Measurements from ENCODE around the gene EXOC6B. TPM values are rescaled to one million over a fixed set of nuclear protein-coding genes. Genes with fewer than 3 reads are reported as not detected.

The EXOC6B gene
- total and polyA plus RNA-seq, 7 donors: 4.4 to 26.8 (median 14.1) TPM

DNA sequence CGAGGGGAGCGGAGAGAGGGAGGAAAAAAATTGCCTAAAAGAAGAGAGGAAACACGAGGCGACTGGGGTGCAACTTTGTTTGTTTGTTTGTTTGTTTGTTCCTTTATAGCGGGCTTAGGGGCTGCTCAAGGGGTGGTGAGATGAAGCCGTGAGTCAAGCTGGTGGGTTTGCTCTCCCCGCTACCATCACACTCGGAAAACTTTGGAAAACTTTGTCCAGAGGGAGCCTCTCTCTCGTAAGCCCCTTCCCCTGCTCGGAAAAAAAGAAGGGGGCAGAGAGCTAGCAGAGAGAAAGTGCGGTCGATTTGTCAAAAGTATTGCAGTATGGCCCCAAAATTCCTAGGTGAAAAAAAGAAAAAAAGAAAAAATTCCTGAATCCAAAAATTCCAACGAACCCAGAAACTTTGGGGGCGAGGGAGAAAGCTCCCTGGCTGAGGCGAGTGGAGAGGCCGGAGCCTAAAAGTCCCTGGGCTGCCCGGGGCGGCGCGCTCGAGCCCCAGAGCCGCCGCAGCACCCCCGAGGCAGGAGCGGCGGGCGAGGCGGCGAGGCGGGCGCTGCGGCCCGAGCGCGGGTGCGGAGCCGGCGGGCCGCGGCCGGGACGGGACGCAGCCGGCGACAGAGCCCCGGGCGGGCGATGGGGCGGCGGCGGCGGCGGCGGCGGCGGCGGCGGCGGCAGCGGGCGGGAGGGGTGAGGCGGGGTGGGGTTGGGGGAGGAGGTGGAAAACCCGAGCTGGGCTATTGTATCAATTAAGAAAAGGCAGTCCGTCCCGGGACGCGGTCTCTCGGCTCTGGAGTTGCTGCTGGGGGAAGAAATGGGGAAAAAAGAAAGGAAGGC lies 677.6 kb downstream of the EXOC6B start:
- 1% methylated on average over 37 to 68 of the region's 68 CpGs for WGBS, 3 donors
- Histone ChIP-seq H3K27me3 (ENCODE audit: insufficient read depth in 3 of 3, low read length in 2 of 3) (peaks cover 0 to 57% (median 22%) of the 10 kb centered on the region in 3 donors), H3K27ac (no peak overlapping the region), H3K4me3 (peak overlapping the region; percentile 73), H3K4me1 (peaks cover 55% of the 10 kb centered on the region), H3K9me3 (no peaks in the 10 kb centered on the region), H3K36me3 (ENCODE audit: insufficient read depth in 1 of 2, low read depth in 1 of 2) (no peaks in the 10 kb centered on the region)
- ATAC-seq (no peak), DNase-seq (peak in 1 of 2 donors; percentile 50)
- intact Hi-C loops (cut with DNase I): no loop called here
- TF ChIP-seq, protein P1, sequence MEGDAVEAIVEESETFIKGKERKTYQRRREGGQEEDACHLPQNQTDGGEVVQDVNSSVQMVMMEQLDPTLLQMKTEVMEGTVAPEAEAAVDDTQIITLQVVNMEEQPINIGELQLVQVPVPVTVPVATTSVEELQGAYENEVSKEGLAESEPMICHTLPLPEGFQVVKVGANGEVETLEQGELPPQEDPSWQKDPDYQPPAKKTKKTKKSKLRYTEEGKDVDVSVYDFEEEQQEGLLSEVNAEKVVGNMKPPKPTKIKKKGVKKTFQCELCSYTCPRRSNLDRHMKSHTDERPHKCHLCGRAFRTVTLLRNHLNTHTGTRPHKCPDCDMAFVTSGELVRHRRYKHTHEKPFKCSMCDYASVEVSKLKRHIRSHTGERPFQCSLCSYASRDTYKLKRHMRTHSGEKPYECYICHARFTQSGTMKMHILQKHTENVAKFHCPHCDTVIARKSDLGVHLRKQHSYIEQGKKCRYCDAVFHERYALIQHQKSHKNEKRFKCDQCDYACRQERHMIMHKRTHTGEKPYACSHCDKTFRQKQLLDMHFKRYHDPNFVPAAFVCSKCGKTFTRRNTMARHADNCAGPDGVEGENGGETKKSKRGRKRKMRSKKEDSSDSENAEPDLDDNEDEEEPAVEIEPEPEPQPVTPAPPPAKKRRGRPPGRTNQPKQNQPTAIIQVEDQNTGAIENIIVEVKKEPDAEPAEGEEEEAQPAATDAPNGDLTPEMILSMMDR (IDR thresholded peaks at IDR 0.05): no peak

DNA sequence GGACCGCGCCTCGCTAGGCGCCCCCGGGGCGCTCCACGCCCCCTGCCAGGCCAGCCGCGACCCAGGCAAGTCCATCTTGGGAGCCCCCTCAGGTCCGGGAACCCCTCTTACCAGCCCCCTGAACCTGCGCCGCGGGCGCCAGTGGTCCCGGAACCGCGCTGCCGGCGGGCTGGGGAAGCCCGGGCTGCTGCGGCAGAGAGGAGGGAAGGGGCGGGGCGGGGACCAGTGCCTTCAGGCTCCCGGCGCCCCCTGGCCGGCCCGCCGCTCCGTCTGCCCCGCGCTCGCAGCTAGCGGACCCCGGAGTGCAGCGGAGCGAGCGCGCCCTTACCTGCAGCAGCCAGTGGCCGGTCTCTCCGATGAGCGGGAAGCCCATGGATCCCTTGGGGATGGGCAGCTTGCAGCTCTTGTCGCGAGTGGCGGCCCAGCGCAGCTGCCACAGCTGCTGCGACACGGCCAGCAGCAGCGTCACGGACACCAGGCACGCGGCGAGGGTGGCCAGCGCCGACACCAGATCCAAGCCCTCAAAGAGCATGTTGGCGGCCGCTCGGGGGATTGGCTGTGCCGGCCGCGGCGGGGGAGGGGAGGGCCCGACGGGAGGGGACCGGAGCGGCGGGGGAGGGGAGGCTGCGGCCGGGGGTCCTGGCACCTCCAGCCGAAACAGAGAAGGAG lies 678.4 kb downstream of the EXOC6B start, which contains the start of gene CYP26B1:
CYP26B1 (minus strand) TSS at position 560 of the 669 bp plus-strand sequence; CDS start at position 532, 28 bp downstream.
- Histone ChIP-seq H3K36me3 (ENCODE audit: insufficient read depth in 1 of 2, low read depth in 1 of 2) (no peaks in the 10 kb centered on the region), H3K9me3 (no peaks in the 10 kb centered on the region), H3K27me3 (ENCODE audit: insufficient read depth in 3 of 3, low read length in 2 of 3) (peaks cover 0 to 57% (median 22%) of the 10 kb centered on the region in 3 donors), H3K27ac (no peak within 1 kb of the TSS), H3K4me3 (peak within 1 kb of the TSS; percentile 73), H3K4me1 (peaks cover 55% of the 10 kb centered on the region)
- intact Hi-C loops (cut with DNase I): no loop called here
- ATAC-seq: peak in 3 of 4 donors; percentile 22 to 53 (median 42)
- peak; percentile 51 to 68 for DNase-seq
- 0 to 2% (median 1%) methylated on average over 51 to 69 of the region's 69 CpGs for WGBS, 3 donors
- TF ChIP-seq, protein P1 (IDR thresholded peaks at IDR 0.05): no peak

DNA sequence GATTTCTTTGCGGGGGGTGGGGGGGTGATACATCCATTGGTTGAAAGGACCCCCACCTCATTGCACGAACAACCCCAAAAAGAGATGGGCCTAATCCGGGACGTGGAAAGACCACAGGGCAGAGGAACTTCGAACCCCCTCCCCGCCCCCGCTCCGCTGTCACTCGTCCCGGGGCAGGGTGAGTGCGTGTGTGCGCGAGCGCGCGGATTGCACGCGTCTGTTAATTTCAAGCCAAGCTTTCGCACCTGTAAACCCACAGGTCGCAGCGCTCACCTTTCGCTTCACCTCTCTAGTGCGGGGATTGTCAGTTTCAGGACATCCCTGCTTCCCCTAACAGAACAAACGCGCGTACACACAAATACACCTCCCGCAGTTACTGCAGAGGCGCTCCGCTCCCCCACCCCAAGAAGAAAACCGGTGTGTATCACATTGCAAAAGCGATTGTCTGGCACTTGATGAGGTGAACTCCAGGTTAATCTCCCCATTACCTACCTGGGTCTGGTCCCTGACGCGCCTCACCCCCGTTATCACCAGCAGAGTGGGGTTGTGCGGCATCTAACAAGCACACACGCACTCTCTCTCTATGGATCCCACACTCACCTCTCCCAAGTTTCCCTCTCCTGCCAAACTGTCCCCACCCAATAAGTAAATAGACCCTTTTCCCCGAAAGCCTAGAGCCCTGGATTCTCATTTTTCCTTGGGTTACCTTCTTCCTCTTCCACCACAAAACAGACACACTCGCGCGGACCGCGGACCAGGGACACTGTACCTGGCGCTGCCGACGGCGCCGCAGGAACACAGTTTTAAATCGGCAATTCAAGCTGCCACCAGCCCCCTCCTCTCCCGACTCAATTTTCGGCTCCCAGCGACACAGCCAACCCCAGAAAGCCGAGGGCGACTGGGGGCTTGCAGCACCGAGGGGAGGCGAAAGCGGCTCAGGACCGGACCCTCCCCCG lies 679.2 kb downstream of the EXOC6B start:
- no peak for ATAC-seq
- H3K9me3 ChIP-seq: no peaks in the 10 kb centered on the region
- peaks cover 55% of the 10 kb centered on the region for H3K4me1 ChIP-seq
- intact Hi-C loops (cut with DNase I): no loop called here
- TF ChIP-seq, protein P1 (IDR thresholded peaks at IDR 0.05): no peak
- H3K27me3 ChIP-seq (ENCODE audit: insufficient read depth in 3 of 3, low read length in 2 of 3): peaks cover 0 to 57% (median 22%) of the 10 kb centered on the region in 3 donors
- H3K4me3 ChIP-seq: peak overlapping the region; percentile 73
- DNase-seq: peak in 1 of 2 donors; percentile 53
- no peak overlapping the region for H3K27ac ChIP-seq
- WGBS, 3 donors: 4 to 6% (median 5%) methylated on average over 58 of the region's 58 CpGs
- no peaks in the 10 kb centered on the region for H3K36me3 ChIP-seq (ENCODE audit: insufficient read depth in 1 of 2, low read depth in 1 of 2)

DNA sequence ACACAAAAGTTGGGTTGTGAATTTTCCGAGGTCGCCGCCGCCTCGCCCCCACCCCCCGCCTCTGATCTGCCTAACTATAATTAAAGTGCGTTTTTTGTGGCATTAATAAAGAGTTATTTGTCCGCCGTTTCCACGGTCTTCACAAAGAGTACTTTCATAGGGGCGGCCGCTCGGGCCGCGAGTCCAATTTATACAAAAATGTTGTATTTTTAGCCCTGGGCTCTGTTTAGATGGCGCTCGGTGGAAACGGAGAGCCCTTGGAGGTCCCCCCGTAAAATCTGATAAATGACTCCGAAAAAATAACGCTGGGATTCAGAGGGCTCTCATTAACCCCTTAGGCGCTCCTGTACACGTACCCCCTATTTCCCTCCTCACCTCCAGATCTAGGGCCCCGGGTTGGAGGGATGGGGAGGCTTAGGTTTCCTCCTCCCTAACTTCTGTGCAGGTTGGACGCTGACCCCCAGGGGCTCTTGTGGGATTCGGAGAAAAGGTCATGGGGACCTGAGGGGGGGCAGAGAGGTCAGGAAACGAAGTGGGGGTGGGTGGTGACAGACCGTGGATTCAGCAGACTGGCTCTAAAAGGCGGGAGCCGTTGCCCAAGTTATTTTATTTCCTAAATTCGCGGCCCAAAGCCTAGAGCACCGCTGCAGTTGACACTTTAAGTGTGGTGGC lies 680.0 kb downstream of the EXOC6B start:
- intact Hi-C loops (cut with DNase I): no loop called here
- Histone ChIP-seq H3K36me3 (ENCODE audit: insufficient read depth in 1 of 2, low read depth in 1 of 2) (no peaks in the 10 kb centered on the region), H3K27ac (no peak overlapping the region), H3K9me3 (no peaks in the 10 kb centered on the region), H3K4me3 (peak overlapping the region; percentile 73), H3K4me1 (peaks cover 55% of the 10 kb centered on the region), H3K27me3 (ENCODE audit: insufficient read depth in 3 of 3, low read length in 2 of 3) (peaks cover 0 to 52% (median 22%) of the 10 kb centered on the region in 3 donors)
- DNase-seq (no peak), ATAC-seq (no peak)
- TF ChIP-seq, protein P1 (IDR thresholded peaks at IDR 0.05): no peak
- 1 to 2% (median 2%) methylated on average over 33 of the region's 33 CpGs for WGBS, 3 donors
